GM21529 (cell line): ENCODE measurements around the gene KCTD12.

Experiments
- ATAC-seq: cut with Tn5 transposase; IDR thresholded peaks from one replicate; pipeline ENCODE4 v1.9.1; 2021; ENCODE audit not compliant: unreplicated experiment

Gene KCTD12

DNA sequence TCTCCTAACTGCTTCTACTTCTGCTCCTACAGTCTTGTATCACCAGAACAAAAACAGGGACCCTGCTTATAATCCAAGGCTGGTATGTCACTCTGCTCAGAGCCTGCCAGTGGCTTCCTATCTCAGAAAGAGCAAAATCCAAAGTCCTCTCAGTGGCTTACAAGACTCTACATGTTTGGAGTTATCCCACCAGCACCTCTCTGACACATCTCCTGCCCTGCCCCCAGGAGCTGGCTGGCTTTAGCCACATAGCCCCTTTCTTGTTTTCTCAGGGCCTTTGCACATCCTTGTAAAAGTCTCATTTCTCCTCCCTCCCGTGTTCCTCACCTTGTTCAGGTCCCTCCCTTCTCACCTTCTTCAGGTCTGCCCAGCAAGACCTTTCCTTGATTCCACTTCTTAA lies 2.2 kb upstream of the KCTD12 start:
- ATAC-seq = no peak

DNA sequence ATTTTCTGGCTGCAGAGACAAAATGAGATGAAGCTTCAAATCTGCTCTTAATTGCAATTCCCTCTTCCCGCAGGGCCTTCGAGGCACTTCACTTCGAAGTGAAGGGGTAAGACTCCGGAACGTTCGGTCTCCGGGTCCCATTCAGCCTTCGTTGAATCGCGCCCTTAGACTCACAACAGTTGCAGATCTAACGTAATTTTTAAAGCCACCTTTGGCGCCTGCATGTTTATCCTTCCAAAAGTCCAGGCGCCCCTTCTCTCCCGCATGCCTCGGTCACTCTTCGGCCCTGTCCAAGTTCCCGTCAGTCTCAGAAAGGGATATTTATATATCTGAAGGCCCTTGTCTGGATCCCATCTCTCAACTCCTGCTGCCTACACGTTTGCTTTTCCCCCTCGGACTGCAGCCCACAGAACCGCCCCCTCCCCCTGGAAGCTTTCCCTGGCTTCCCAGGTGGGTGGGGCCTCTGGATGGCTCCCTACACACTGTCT lies 915 bp upstream of the KCTD12 start:
- no peak for ATAC-seq

DNA sequence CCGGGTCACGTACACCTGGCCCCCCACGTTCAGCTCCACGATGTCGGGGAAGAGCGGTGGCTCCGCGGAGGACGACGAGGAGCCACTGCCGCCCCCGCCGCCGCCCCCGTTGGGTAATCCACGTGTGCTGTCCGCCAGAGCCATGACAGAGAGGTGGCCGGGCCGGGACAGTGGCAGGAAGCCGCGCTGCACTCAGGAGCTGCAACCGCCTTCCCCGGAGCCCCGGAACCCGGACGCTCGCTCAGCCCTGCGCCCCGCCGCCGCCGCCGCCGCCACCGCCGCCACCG lies 257 bp downstream of the KCTD12 start:
- ATAC-seq = no peak

GRCh38 chr13:76885203-76886004 lies 801 bp downstream of the KCTD12 start:
- ATAC-seq = peak; percentile 40

DNA sequence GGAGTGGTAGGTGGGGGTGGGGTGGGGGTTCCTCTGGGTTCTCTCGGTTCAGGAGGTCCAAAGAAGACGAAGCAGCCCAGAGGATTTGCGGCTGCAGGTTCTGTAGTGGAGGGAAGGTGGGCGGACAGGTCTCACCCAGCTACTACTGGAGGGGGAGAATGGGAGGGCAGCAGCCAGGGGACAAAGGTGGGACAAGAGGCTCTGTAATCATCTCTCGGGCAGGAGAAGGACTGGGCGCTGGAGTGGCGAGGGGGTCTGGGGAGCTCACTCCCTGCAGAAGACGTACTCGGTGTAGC lies 1.4 kb downstream of the KCTD12 start:
- no peak for ATAC-seq

- peak; percentile 15 for ATAC-seq
Observed at GRCh38 chr13:76884186-76884906, 1.9 kb downstream of the KCTD12 start.

DNA sequence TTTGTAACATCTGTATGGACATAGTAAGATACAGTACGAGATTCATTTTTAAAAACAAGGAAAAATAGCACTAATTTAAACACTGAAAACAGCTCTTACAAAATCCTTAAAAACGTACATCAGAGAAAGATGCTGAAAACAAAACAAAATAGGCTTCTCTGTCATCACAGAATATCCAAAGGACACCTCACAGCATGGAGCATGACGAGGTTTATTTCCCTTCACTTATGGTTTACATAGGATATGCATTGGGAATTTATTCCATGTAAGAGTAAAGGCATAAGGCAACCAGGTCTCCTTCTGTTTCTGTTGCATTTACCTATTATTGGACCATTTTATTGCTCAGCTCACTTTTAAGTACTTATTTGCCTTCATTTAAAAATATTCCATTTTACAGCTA lies 3.0 kb downstream of the KCTD12 start:
- ATAC-seq = no peak

- ATAC-seq = no peak
Observed at GRCh38 chr13:76882431-76882830, 3.8 kb downstream of the KCTD12 start.

DNA sequence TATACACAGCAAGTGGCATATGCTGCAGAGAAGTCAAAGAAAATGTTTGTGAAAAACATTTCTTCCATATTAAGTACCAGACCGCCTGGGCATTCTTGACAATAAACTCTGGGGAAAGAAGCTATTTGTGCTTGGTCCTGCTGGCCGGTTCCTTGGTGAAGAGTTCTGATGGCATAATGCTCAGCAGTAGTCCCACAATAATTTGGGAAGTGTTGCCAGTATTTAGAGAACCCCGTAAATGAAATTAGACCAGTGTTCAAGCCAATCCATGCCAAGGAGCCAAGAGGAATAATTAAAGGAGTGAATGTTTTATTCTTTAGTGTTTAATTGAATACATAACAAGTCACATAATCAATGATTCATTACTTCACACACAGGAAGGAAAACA lies 6.3 kb downstream of the KCTD12 start:
- peak; percentile 19 for ATAC-seq

DNA sequence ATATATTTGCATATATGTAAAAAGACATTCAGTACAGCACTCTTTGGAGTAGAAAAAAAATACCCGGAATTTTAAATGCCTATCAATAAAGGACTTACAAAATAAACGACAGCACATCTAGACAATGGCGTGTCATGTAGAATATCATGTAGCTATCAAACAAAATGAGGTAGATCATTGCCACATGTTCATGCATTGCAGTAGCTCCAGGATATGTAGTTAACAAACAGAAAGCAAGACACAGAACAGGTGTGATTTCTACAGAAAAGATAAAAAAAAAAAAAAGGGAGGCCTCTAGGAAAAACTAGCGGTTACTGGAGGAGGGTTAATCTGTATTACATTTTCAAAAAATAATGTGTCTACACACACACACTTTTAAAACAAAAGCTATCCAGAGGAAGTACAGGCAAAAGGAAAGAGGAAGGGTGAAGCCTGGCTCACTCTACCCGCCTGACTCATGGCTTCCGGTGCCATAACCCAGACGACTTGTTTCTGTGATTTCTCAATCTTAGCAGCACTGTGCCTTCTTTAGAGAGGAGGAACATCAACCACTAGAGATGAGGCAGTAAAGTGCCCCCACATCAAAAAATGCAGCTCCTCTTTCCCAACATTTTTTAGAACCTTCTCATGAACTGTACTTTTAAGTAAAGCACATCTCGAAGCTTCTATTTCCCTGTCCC lies 6.9 kb downstream of the KCTD12 start:
- ATAC-seq = peak; percentile 94

DNA sequence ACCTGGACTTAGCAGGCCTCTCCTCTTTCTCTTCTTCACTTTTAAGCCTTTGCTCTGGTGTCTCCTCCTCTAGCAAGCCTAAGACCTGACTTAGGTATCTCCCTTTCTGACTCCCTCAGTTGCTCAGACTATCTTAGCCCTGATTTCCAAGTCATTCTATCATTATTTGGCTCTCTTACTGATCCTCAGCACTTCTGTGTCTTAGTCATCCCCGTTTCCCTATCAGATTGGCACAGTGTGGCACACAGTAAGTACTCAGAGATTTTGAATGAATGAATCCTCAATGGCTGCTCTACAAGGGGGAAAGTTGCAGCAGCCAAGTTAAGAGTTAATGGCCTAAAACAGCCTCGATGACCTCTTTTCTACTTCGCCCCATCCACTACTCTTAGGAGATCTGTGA lies 8.2 kb downstream of the KCTD12 start:
- ATAC-seq = no peak

GRCh38 chr13:76875271-76875815 lies 10.9 kb downstream of the KCTD12 start:
- ATAC-seq = no peak

GRCh38 chr13:76874479-76874878 lies 11.7 kb downstream of the KCTD12 start:
- ATAC-seq = peak; percentile 85

- no peak for ATAC-seq
Observed at GRCh38 chr13:76873445-76873844, 12.8 kb downstream of the KCTD12 start.

- ATAC-seq = no peak
Observed at GRCh38 chr13:76872675-76873074, 13.5 kb downstream of the KCTD12 start.

GRCh38 chr13:76871432-76871831 lies 14.8 kb downstream of the KCTD12 start:
- ATAC-seq = no peak

DNA sequence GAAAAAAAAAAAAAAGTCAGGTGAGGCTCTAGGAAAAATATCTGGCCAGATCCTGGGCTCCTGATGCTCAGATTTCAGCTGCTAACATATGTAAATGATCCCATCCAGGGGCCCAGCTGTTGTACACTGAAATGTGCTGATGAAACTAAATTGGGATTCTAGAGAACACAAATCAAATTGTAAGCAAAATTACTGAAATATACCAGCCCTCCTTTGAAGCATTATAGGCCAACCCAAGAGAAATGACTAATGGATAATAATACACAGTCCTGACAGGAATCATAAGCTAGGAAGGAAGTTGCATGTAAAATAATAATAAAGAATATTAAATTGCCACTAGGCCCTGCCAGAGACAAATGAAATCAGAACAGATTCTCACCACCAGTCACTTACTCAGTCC lies 17.8 kb downstream of the KCTD12 start:
- no peak for ATAC-seq

- ATAC-seq = no peak
Observed at GRCh38 chr13:76865996-76866503, 20.2 kb downstream of the KCTD12 start.

- no peak for ATAC-seq
Observed at GRCh38 chr13:76865109-76865508, 21.1 kb downstream of the KCTD12 start.

GRCh38 chr13:76864259-76864658 lies 21.9 kb downstream of the KCTD12 start:
- ATAC-seq = no peak

- no peak for ATAC-seq
Observed at GRCh38 chr13:76863022-76863421, 23.2 kb downstream of the KCTD12 start.

DNA sequence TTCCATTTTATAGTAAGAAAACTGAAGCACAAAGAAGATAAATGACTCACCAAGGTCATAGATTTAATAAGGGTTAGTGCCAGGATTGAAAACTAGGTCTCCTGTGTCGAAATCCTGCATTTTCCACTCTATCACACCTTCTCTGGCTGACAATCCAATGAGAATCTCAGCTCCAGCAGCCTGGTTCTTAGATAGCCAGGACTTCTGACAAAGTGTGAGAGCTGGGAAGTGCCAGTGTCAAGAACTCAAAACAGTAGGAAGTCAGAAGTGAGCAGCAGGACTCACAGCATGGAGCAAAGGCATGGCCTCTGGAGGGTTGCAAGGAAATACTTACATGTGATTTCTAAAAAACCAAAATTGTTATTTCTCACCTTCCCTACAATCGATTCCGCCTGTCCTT lies 24.3 kb downstream of the KCTD12 start:
- no peak for ATAC-seq
